GM19324 (cell line): ENCODE results near the gene ENKUR.
"Not testable (repeated sequence)": the region's sequence is repeated elsewhere in the genome, so short reads cannot be mapped to it uniquely, and the experiment has no call there.

ENCODE experiments used
- ATAC-seq: cut with Tn5 transposase; IDR thresholded peaks from one replicate; pipeline ENCODE4 v1.9.1; 2021; ENCODE audit warnings: mild to moderate bottlenecking, moderate library complexity; ENCODE audit not compliant: unreplicated experiment, low FRiP score

Gene ENKUR

GRCh38 chr10:25026463-25026862 lies 10.5 kb upstream of the ENKUR start:
- ATAC-seq = no peak

DNA sequence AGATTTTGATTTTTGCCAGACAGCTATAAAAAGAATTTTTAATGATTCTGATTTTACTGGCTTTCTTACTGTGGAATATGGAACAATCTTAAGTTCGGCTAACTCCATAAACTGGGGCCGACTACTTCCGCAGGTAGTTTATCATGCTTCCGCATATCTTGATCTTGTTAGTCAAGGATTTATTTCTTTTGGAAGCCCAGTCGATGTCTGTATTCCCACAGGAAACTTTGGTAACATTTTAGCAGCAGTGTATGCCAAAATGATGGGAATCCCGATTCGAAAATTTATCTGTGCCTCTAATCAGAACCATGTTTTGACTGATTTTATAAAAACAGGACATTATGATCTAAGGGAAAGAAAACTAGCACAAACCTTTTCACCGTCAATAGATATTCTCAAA lies 8.6 kb upstream of the ENKUR start:
- ATAC-seq = no peak

- ATAC-seq = no peak
Measured at GRCh38 chr10:25023278-25023677, 7.3 kb upstream of the ENKUR start.

DNA sequence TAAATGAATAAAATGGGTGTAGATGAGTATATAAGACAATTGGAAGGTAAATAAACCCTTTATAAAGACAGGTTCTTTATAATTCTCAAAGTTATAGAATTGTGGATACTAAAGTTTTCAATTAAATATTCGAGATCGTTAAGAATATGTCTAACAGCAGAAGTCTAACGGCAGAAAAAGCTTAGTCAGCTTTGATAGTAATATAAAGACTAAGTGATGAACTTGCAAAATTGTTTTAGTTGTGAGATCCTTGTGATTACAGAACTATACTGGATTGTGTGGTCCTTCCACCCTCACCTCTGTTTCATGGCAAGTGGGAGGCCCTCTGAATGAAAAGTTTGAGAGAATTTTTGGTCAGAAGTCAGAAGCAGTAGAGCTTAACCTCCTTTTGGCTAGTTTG lies 2.7 kb upstream of the ENKUR start:
- no peak for ATAC-seq

- no peak for ATAC-seq
Measured at GRCh38 chr10:25017661-25018060, 1.7 kb upstream of the ENKUR start.

GRCh38 chr10:25017154-25017590 lies 1.2 kb upstream of the ENKUR start:
- peak; percentile 1 for ATAC-seq

DNA sequence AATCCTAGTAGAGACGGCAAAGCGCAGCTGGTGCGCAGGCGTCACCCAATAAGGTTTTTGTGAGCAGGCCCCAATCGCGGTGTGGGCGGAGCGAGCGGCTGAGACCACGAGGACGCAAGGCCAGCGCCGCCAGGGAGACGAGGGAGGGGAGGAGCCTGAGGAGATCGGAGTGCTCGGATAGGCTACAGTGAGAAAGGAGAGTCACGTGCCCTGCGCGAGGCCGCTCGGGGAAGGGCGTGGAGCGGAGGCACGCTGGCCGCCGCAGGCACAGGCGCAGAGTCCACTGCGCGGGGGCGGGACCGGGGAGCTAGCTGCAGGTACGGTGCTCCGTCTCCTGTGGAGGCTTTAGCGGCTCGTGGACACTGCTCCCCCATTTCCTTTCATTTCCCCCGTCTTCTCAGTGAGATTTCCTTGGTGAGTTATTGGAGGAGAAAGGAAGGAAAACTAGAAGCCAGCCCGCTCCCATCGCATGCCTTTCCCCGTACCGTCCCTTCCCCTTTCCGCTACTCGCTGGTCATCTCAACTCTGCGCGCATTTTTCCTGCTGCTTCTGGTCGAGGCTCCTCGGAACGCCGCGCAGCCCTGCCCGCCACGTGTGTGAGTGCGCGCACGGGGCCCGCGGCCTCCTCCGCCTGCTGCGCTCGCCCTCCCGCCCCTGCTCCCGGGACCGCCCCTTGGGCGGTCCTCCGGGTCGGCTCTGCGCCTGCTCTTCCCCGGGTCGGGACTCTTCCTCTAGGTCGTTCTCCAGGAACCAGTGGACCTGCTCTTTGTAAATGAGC lies 607 bp upstream of the ENKUR start, which contains the start of gene THNSL1:
Gene THNSL1 (plus strand): TSS at position 237 of the 778 bp plus-strand sequence. CDS start 6,612 bp downstream, outside the sequence.
- peak; percentile 99 for ATAC-seq

DNA sequence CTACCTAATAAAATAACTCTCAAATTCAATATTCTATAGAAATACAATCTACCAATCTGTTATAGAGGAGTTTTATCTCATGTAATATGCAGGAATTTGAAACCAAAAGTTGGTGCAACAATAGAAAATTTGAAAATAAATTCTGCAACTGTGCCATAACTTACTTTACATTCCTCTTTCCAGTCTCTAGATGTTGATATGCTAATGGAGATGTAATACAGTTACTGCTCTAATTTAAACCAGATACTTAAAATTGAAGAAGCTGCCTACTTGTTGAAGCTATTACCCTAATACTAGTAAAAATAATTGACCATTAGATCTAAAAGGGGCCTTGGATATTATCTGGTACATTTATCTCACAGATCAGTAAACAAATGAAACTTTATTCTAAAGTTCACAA lies 1.4 kb downstream of the ENKUR start:
- ATAC-seq = no peak

- ATAC-seq = not testable (repeated sequence)
Measured at GRCh38 chr10:25011591-25011990, 4.4 kb downstream of the ENKUR start.

- ATAC-seq = no peak
Measured at GRCh38 chr10:24998044-24998443, 17.9 kb downstream of the ENKUR start.

- ATAC-seq = no peak
Measured at GRCh38 chr10:24995072-24995471, 20.9 kb downstream of the ENKUR start.

- ATAC-seq = no peak
Measured at GRCh38 chr10:24993237-24993958, 22.6 kb downstream of the ENKUR start.

DNA sequence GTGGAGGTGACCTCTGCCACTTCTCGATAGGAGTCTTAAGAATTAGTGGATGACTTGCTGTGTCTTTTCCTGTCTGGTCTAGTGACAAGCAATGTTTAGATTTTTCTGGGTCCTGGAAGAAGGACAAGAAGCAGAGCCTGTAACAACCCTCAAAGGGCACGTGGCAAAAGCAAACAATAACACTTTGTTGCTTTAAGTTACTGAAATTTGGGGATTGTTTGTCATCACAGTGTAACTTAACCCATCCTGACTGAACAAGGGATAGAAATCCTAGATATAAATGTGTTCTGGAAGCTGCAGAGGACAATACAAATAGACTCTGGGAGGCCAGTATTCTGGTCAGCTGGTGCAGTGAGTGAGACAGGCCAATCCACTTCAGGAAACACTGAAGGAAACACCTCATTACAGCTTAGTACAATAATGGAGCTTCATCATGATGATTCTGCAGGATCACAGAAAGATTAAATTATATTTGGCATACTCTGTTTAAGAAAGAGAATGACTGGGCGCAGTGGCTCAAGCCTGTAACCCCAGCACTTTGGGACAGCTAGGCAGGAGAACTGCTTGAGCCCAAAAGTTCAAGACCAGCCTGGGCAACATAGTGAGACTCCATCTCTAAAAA lies 23.3 kb downstream of the ENKUR start:
- ATAC-seq = no peak

- ATAC-seq = no peak
Measured at GRCh38 chr10:24991298-24991697, 24.7 kb downstream of the ENKUR start.

DNA sequence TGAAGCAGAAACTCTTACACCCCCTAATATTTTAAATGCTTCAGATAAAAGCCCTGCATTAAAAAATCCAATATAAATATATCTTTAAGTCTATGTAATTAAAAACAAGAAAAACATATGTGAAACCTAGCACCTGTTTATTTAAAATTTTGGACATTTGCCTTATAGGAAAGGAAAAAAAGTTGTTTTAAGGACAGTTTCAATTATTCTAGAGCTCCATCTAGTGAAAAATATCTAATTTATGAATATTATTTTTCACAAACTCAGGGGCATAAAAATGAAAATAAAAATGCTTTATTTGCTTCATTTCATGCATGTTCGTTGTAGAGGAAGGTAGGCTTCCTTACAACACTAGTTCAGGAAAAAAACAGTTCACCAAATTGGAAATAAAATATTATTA lies 26.1 kb downstream of the ENKUR start:
- no peak for ATAC-seq

GRCh38 chr10:24988831-24989640 lies 26.9 kb downstream of the ENKUR start:
- no peak for ATAC-seq

DNA sequence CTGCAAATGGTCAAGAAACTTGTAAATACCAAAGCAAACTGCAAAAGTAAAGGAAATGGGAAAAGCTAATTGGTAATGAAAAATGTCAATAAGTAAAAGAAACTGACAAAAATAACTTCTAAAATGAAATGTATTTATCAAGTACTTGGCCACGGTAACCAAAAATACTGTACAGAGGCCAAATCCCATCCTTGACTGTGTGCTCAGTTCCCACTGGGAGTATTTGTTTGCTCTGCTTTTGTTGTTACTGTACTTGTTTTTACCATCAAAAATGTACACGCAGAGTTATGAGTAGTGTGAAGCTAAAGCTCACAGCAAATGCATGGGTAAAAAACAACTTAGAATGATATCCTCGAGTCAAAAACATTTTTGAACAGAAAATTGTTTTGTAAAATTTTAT lies 31.1 kb downstream of the ENKUR start:
- no peak for ATAC-seq

DNA sequence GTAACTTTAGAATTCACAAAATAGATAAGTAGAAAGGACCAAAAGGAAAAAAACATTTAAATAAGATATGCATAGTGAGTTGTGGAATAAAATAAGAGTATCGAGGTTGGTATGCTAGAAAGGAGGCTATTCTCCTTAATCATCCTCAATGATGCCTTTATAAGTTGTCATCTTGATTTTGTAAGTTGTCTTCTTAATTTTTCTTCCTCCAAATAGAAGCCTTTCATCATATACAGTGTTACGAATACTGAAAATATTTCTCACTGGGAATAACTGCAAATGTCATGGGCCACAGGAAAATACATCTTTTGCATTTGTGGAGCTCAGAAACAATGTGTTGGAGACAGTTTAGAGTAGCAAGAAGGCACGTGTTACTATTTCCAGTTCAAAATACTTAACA lies 32.0 kb downstream of the ENKUR start:
- ATAC-seq = no peak

DNA sequence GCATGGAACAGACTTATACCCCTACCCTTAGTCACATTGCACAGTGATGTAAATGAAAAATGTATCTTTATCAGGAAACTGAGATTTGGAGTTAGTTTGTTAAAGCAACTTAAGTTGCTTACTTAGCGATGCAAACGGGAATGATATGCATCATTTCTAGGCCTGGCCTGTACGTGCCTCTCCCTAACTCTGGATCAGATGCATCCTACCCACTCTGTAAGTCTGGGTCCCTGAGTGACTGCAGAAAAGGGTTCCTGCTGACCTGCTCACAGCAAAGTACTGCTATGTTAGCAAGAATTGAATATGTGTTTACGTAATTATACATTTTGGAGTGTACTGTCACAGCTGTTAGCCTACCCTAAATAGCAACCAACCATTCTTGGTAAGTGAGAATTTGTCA lies 32.8 kb downstream of the ENKUR start:
- no peak for ATAC-seq

- ATAC-seq = peak; percentile 68
Measured at GRCh38 chr10:24982319-24983112, 33.4 kb downstream of the ENKUR start.
